Transverse colon (tissue), 4 donors: ENCODE results near the gene ZNF740. TPM values are rescaled to one million over a fixed set of nuclear protein-coding genes. Genes with fewer than 3 reads are reported as not detected.

Source experiments
- DNase-seq: peaks from one replicate; pipeline ENCODE4 v3.0.0-alpha.2; 2019
- H3K27ac ChIP-seq, 4 donors: fragments of 200-600 bp; sonication (generic); 2 replicates each; pipeline ENCODE4 v1.5.1; 2016 to 2018; ENCODE audit warnings: inconsistent platforms in 4 of 4
- H3K27me3 ChIP-seq: fragments of 200-600 bp; sonication (generic); 2 replicates; pipeline ENCODE4 v1.5.1; 2017; ENCODE audit warnings: inconsistent platforms
- H3K36me3 ChIP-seq, 4 donors: fragments of 200-600 bp; sonication (generic); 2 replicates each; pipeline ENCODE4 v1.5.1; 2017 to 2019; ENCODE audit warnings: inconsistent platforms in 4 of 4
- H3K4me1 ChIP-seq, 4 donors: fragments of 200-600 bp; sonication (generic); 2 replicates each; pipeline ENCODE4 v1.5.1; 2017 to 2020; ENCODE audit warnings: inconsistent platforms in 4 of 4
- H3K4me3 ChIP-seq, 4 donors: fragments of 200-600 bp; sonication (generic); 1 replicate in 1 of 4; 2 replicates in 3 of 4; pipeline versions ENCODE4 v1.5.1 to v1.6.1; 2017 to 2019; ENCODE audit warnings: inconsistent platforms in 4 of 4
- H3K9me3 ChIP-seq, 2 donors: fragments of 200-600 bp; sonication (generic); 2 replicates each; pipeline ENCODE4 v1.5.1; 2017 to 2019; ENCODE audit warnings: inconsistent platforms in 2 of 2
- EP300 ChIP-seq: sonication (generic); formaldehyde crosslinking; IDR thresholded peaks from one replicate; pipeline ENCODE4 v1.6.1; 2017; ENCODE audit warnings: antibody characterized with exemption, low read depth
- POLR2A ChIP-seq: fragments of 450-650 bp; IDR thresholded peaks from one replicate; pipeline ENCODE4 v1.6.1; 2016; ENCODE audit warnings: antibody characterized with exemption, mild to moderate bottlenecking, moderate library complexity
- POLR2AphosphoS5 ChIP-seq, 3 donors: sonication (generic); formaldehyde crosslinking; IDR thresholded peaks; one replicate each; pipeline ENCODE4 v1.6.1; 2016; ENCODE audit warnings: antibody characterized with exemption in 3 of 3
- WGBS, 2 donors: methylation state at CpG; one replicate each; pipeline ENCODE4 v1.1.5; 2018; ENCODE audit warnings: low coverage in 1 of 2; 5-methylcytosine and 5-hydroxymethylcytosine counted together
- in situ Hi-C, 4 donors: fragments of 200-750 bp; cut with MboI; loops; one replicate each; pipeline versions ENCODE4 v1.15.0 to v1.15.1; 2017; ENCODE audit warnings: low sequenced_read_pairs in 3 of 4, low pct_ligation_motif_present in 1 of 4, low pct_unique_long_range_greater_than_20kb in 1 of 4
- intact Hi-C: fragments of 100-400 bp; cut with DNase I; formaldehyde crosslinking; loops from one replicate; pipeline ENCODE4 v1.15.1; 2023; ENCODE audit warnings: low total_unique reads
- total RNA-seq, 4 donors: library from RNA; depleted of rRNA; stranded (reverse); fragments of >200 nt; gene quantifications; one replicate each; pipeline ENCODE4 v1.1.0, GENCODE V29; 2016
- TF ChIP-seq, protein P1 (sequence below), 5 experiments: fragments of 200-600 bp in 3 of 5; fragments of 450-650 bp in 2 of 5; sonication (generic) in 3 of 5; IDR thresholded peaks; 1 replicate in 2 of 5; 2 replicates in 3 of 5; pipeline ENCODE4 v1.5.1; 2016 to 2017; ENCODE audit warnings: antibody characterized with exemption in 5 of 5, inconsistent platforms in 3 of 5, mild to moderate bottlenecking in 2 of 5, moderate library complexity in 1 of 5

ZNF740 gene
- total RNA-seq, 4 donors from 2014 or later: 9.7 to 21.9 (median 16.3) TPM

- peak overlapping the region in 3 of 4 donors; percentile 55 to 74 (median 56) for H3K4me3 ChIP-seq
These were observed 41.7 kb downstream of the ZNF740 start for GRCh38 chr12:53222170-53222721.

GRCh38 chr12:53222806-53223261 lies 42.3 kb downstream of the ZNF740 start:
- Histone ChIP-seq H3K4me3 (no peak overlapping the region), H3K4me1 (peaks cover 47 to 59% (median 54%) of the 10 kb centered on the region in 4 donors), H3K27me3 (no peaks in the 10 kb centered on the region), H3K36me3 (no peaks in the 10 kb centered on the region), H3K27ac (peak overlapping the region; percentile 98 to 100 (median 99)), H3K9me3 (no peaks in the 10 kb centered on the region)
- WGBS, 2 donors: 56% methylated on average over 4 of the region's 4 CpGs; no CpG with 5 or more reads in 1 of the 2 donors
- in situ Hi-C loops: no loop called here
- intact Hi-C loops: no loop called here
- TF ChIP-seq POLR2AphosphoS5 (IDR thresholded peaks at IDR 0.05): no peak
- no peak for TF ChIP-seq EP300
- TF ChIP-seq, protein P1, sequence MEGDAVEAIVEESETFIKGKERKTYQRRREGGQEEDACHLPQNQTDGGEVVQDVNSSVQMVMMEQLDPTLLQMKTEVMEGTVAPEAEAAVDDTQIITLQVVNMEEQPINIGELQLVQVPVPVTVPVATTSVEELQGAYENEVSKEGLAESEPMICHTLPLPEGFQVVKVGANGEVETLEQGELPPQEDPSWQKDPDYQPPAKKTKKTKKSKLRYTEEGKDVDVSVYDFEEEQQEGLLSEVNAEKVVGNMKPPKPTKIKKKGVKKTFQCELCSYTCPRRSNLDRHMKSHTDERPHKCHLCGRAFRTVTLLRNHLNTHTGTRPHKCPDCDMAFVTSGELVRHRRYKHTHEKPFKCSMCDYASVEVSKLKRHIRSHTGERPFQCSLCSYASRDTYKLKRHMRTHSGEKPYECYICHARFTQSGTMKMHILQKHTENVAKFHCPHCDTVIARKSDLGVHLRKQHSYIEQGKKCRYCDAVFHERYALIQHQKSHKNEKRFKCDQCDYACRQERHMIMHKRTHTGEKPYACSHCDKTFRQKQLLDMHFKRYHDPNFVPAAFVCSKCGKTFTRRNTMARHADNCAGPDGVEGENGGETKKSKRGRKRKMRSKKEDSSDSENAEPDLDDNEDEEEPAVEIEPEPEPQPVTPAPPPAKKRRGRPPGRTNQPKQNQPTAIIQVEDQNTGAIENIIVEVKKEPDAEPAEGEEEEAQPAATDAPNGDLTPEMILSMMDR (IDR thresholded peaks at IDR 0.05): no peak
- no peak for TF ChIP-seq POLR2A
- DNase-seq: no peak

More at GRCh38 chr12:53222170-53222721, 41.7 kb downstream of the ZNF740 start:
- no peak for DNase-seq
- Histone ChIP-seq H3K36me3 (no peaks in the 10 kb centered on the region), H3K27me3 (no peaks in the 10 kb centered on the region), H3K27ac (peak overlapping the region; percentile 98 to 100 (median 99)), H3K9me3 (no peaks in the 10 kb centered on the region), H3K4me1 (peaks cover 53 to 65% (median 60%) of the 10 kb centered on the region in 4 donors)
- 44% methylated on average over 5 of the region's 5 CpGs; no CpG with 5 or more reads in 1 of the 2 donors for WGBS, 2 donors
- intact Hi-C loops: no loop called here
- TF ChIP-seq POLR2A (no peak), POLR2AphosphoS5 (IDR thresholded peaks at IDR 0.05) (no peak), EP300 (no peak)
- TF ChIP-seq, protein P1 (IDR thresholded peaks at IDR 0.05): no peak
- in situ Hi-C loops: no loop called here

GRCh38 chr12:53223389-53224060 lies 43.0 kb downstream of the ZNF740 start:
- in situ Hi-C loops: no loop called here
- no peaks in the 10 kb centered on the region for H3K9me3 ChIP-seq
- H3K27me3 ChIP-seq: no peaks in the 10 kb centered on the region
- H3K27ac ChIP-seq: peak overlapping the region; percentile 98 to 100 (median 99)
- no peak for TF ChIP-seq EP300
- TF ChIP-seq, protein P1 (IDR thresholded peaks at IDR 0.05): no peak
- no peak for TF ChIP-seq POLR2A
- TF ChIP-seq POLR2AphosphoS5 (IDR thresholded peaks at IDR 0.05): no peak
- WGBS, 2 donors: 31% methylated on average over 16 of the region's 16 CpGs; no CpG with 5 or more reads in 1 of the 2 donors
- no peaks in the 10 kb centered on the region for H3K36me3 ChIP-seq
- no peak for DNase-seq
- intact Hi-C loops: no loop called here
- no peak overlapping the region for H3K4me3 ChIP-seq
- peaks cover 40 to 52% (median 47%) of the 10 kb centered on the region in 4 donors for H3K4me1 ChIP-seq

GRCh38 chr12:53224061-53224896 lies 43.8 kb downstream of the ZNF740 start:
- TF ChIP-seq POLR2AphosphoS5 (IDR thresholded peaks at IDR 0.05) (no peak), POLR2A (no peak), EP300 (no peak)
- TF ChIP-seq, protein P1 (IDR thresholded peaks at IDR 0.05): peak in 3 of 5 experiments; percentile 13 to 31 (median 23)
- peak overlapping the region; percentile 98 to 100 (median 99) for H3K27ac ChIP-seq
- 40 to 53% methylated on average over 1 to 11 of the region's 11 CpGs for WGBS, 2 donors
- peaks cover 37 to 45% (median 39%) of the 10 kb centered on the region in 4 donors for H3K4me1 ChIP-seq
- in situ Hi-C loops: no loop called here
- no peak for DNase-seq
- no peaks in the 10 kb centered on the region for H3K36me3 ChIP-seq
- H3K9me3 ChIP-seq: no peaks in the 10 kb centered on the region
- no peak overlapping the region for H3K4me3 ChIP-seq
- H3K27me3 ChIP-seq: no peaks in the 10 kb centered on the region
- intact Hi-C loops: no loop called here
